Stimulated activated CD4-positive, alpha-beta T cell treated with anti-CD3 and anti-CD28 coated beads, Interleukin-4, amount 100 ng/mL, for 48 hours (primary cell): ENCODE results near the gene ERVK3-1.

ENCODE experiments used
- DNase-seq, 2 donors: peaks; one replicate each; pipeline ENCODE4 v3.0.0-alpha.2; 2020; ENCODE audit warnings: low read depth in 2 of 2

Gene ERVK3-1

DNA sequence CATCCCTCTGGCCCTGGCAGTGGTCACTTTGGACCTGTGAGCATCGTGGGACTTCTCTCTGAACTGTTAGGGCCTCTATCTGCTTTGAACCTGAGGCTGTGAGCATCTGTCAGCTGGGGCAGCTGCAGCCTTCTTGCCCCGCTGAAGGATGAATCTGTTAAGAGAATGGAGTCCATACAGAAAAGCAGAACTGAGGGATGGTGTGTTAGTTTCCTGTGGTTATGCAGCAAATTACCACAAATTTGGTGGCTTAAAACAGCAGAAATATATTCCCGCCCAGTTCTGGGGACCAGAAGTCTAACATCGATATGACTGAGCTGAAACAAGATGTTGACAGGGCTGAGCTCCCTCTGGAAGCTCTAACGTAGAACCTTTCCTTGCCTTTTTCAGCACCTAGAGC is 59.0 kb downstream of the ERVK3-1 start:
- no peak for DNase-seq
